GM18867 (cell line): Measurements from ENCODE around the gene ETS2.
A peak's percentile ranks its signal among the peaks of the same experiment; 100 is the strongest.

Experiments used
- ATAC-seq: cut with Tn5 transposase; IDR thresholded peaks from one replicate; pipeline ENCODE4 v1.9.1; 2021; ENCODE audit warnings: mild to moderate bottlenecking, moderate library complexity; ENCODE audit not compliant: unreplicated experiment

Gene ETS2

GRCh38 chr21:38805328-38806152, at the start of gene ETS2:
Gene ETS2, plus strand, starts transcription at chr21:38805929. Its CDS starts 4,106 bp downstream, at chr21:38810035.
- peak; percentile 67 for ATAC-seq

GRCh38 chr21:38756746-38757145, 49.0 kb upstream of the ETS2 start:
- ATAC-seq = no peak

GRCh38 chr21:38758501-38759214, 47.1 kb upstream of the ETS2 start:
- ATAC-seq = no peak

GRCh38 chr21:38759413-38759812, 46.3 kb upstream of the ETS2 start:
- no peak for ATAC-seq

- ATAC-seq = no peak
Observed at GRCh38 chr21:38760017-38760761, 45.5 kb upstream of the ETS2 start.

GRCh38 chr21:38760762-38761155, 45.0 kb upstream of the ETS2 start:
- ATAC-seq = no peak

- no peak for ATAC-seq
Observed at GRCh38 chr21:38761531-38761930, 44.2 kb upstream of the ETS2 start.

GRCh38 chr21:38765056-38765455, 40.7 kb upstream of the ETS2 start:
- no peak for ATAC-seq

- ATAC-seq = peak; percentile 98
Observed at GRCh38 chr21:38766987-38767722, 38.6 kb upstream of the ETS2 start.

GRCh38 chr21:38768471-38769063, 37.2 kb upstream of the ETS2 start:
- no peak for ATAC-seq

GRCh38 chr21:38769191-38769780, 36.4 kb upstream of the ETS2 start:
- no peak for ATAC-seq

GRCh38 chr21:38770660-38771059, 35.1 kb upstream of the ETS2 start:
- no peak for ATAC-seq

GRCh38 chr21:38771536-38771935, 34.2 kb upstream of the ETS2 start:
- no peak for ATAC-seq

- ATAC-seq = no peak
Observed at GRCh38 chr21:38772646-38773045, 33.1 kb upstream of the ETS2 start.

- no peak for ATAC-seq
Observed at GRCh38 chr21:38773099-38774061, 32.3 kb upstream of the ETS2 start.

- no peak for ATAC-seq
Observed at GRCh38 chr21:38774152-38774551, 31.6 kb upstream of the ETS2 start.

- ATAC-seq = no peak
Observed at GRCh38 chr21:38774586-38775285, 31.0 kb upstream of the ETS2 start.

GRCh38 chr21:38775733-38776132, 30.0 kb upstream of the ETS2 start:
- ATAC-seq = no peak
